GM19324 (cell line): ENCODE measurements around the gene NUDT7.

Experiments
- ATAC-seq: cut with Tn5 transposase; IDR thresholded peaks from one replicate; pipeline ENCODE4 v1.9.1; 2021; ENCODE audit warnings: mild to moderate bottlenecking, moderate library complexity; ENCODE audit not compliant: unreplicated experiment, low FRiP score

The NUDT7 gene

GRCh38 chr16:77722309-77723107 is at the start of gene NUDT7:
NUDT7 (plus strand) TSS chr16:77722514; CDS start chr16:77722583, 69 bp downstream.
- ATAC-seq = peak; percentile 87

GRCh38 chr16:77674888-77675287 is 47.4 kb upstream of the NUDT7 start:
- ATAC-seq = no peak

GRCh38 chr16:77675464-77676324 is 46.6 kb upstream of the NUDT7 start:
- no peak for ATAC-seq

GRCh38 chr16:77677129-77677528 is 45.2 kb upstream of the NUDT7 start:
- ATAC-seq = no peak

- ATAC-seq = no peak
Observed at GRCh38 chr16:77679391-77679790, 42.9 kb upstream of the NUDT7 start.

- ATAC-seq = no peak
Observed at GRCh38 chr16:77679901-77680300, 42.4 kb upstream of the NUDT7 start.

GRCh38 chr16:77680496-77680895 is 41.8 kb upstream of the NUDT7 start:
- ATAC-seq = no peak

- ATAC-seq = no peak
Observed at GRCh38 chr16:77682586-77682985, 39.7 kb upstream of the NUDT7 start.

GRCh38 chr16:77683397-77684180 is 38.7 kb upstream of the NUDT7 start:
- ATAC-seq = no peak

- no peak for ATAC-seq
Observed at GRCh38 chr16:77684181-77684526, 38.2 kb upstream of the NUDT7 start.

- no peak for ATAC-seq
Observed at GRCh38 chr16:77686385-77686784, 35.9 kb upstream of the NUDT7 start.

GRCh38 chr16:77689971-77690370 is 32.3 kb upstream of the NUDT7 start:
- no peak for ATAC-seq

- ATAC-seq = no peak
Observed at GRCh38 chr16:77690416-77690815, 31.9 kb upstream of the NUDT7 start.

GRCh38 chr16:77692612-77693011 is 29.7 kb upstream of the NUDT7 start:
- no peak for ATAC-seq

GRCh38 chr16:77696149-77696548 is 26.2 kb upstream of the NUDT7 start:
- no peak for ATAC-seq

GRCh38 chr16:77700846-77701245 is 21.5 kb upstream of the NUDT7 start:
- no peak for ATAC-seq

GRCh38 chr16:77705351-77705750 is 17.0 kb upstream of the NUDT7 start:
- ATAC-seq = no peak

GRCh38 chr16:77711179-77711578 is 11.1 kb upstream of the NUDT7 start:
- ATAC-seq = no peak

- ATAC-seq = no peak
Observed at GRCh38 chr16:77711775-77712174, 10.5 kb upstream of the NUDT7 start.

GRCh38 chr16:77715145-77715544 is 7.2 kb upstream of the NUDT7 start:
- no peak for ATAC-seq

GRCh38 chr16:77721752-77722308 is 484 bp upstream of the NUDT7 start:
- peak; percentile 9 for ATAC-seq
